Progenitor cell of endocrine pancreas (in vitro differentiated cells): Measurements from ENCODE around the gene MAP3K4. TPM values are rescaled to one million over a fixed set of nuclear protein-coding genes. Genes with fewer than 3 reads are reported as not detected.
A peak's percentile ranks its signal among the peaks of the same experiment; 100 is the strongest.

ENCODE experiments used
- DNase-seq: peaks from one replicate; pipeline ENCODE4 v3.0.0; 2021; ENCODE audit warnings: low spot score; ENCODE audit not compliant: unreplicated experiment
- H3K27ac Mint-ChIP-seq: 2 replicates; pipeline ENCODE4 v1.8.0; 2021; ENCODE audit warnings: mild to moderate bottlenecking, moderate library complexity, mixed read lengths
- H3K27me3 Mint-ChIP-seq: 2 replicates; pipeline ENCODE4 v1.8.0; 2021; ENCODE audit warnings: mixed read lengths
- H3K36me3 Mint-ChIP-seq: 2 replicates; pipeline ENCODE4 v1.8.0; 2022; ENCODE audit warnings: mixed read lengths; ENCODE audit not compliant: insufficient read depth
- H3K4me1 Mint-ChIP-seq: 2 replicates; pipeline ENCODE4 v1.8.0; 2021; ENCODE audit warnings: low read depth, mixed read lengths
- H3K4me3 Mint-ChIP-seq: 2 replicates; pipeline ENCODE4 v1.8.0; 2021; ENCODE audit warnings: low read depth, mild to moderate bottlenecking, moderate library complexity, mixed read lengths
- H3K9me3 Mint-ChIP-seq: 2 replicates; pipeline ENCODE4 v1.8.0; 2021; ENCODE audit warnings: low read depth, mixed read lengths
- CTCF ChIP-seq: fragments of 200-600 bp; sonication (generic); IDR thresholded peaks from one replicate; pipeline ENCODE4 v1.5.0; 2021; ENCODE audit warnings: antibody characterized with exemption, mild to moderate bottlenecking; ENCODE audit not compliant: unreplicated experiment
- total RNA-seq: library from RNA; stranded (reverse); gene quantifications from 2 replicates; pipeline ENCODE4 v1.2.1, GENCODE V29; 2021

The MAP3K4 gene
- total RNA-seq, 1 donor from 2014 or later, result 68.1 TPM

- no peak for TF ChIP-seq CTCF
- no peak overlapping the region for H3K4me3 Mint-ChIP-seq
- no peaks in the 10 kb centered on the region for H3K4me1 Mint-ChIP-seq
- H3K9me3 Mint-ChIP-seq, result peaks cover 11% of the 10 kb centered on the region
- H3K36me3 Mint-ChIP-seq, result peaks cover 22% of the 10 kb centered on the region
- no peak for DNase-seq
- no peak overlapping the region for H3K27ac Mint-ChIP-seq
- no peaks in the 10 kb centered on the region for H3K27me3 Mint-ChIP-seq
Observed at GRCh38 chr6:161153725-161154124, 162.2 kb downstream of the MAP3K4 start.

- H3K4me1 Mint-ChIP-seq, result no peaks in the 10 kb centered on the region
- H3K36me3 Mint-ChIP-seq, result peaks cover 24% of the 10 kb centered on the region
- peak overlapping the region; percentile 21 for H3K27ac Mint-ChIP-seq
- no peak for TF ChIP-seq CTCF
- H3K9me3 Mint-ChIP-seq, result peaks cover 11% of the 10 kb centered on the region
- no peaks in the 10 kb centered on the region for H3K27me3 Mint-ChIP-seq
- DNase-seq, result no peak
- H3K4me3 Mint-ChIP-seq, result no peak overlapping the region
Observed at GRCh38 chr6:161154796-161155335, 163.3 kb downstream of the MAP3K4 start.

- H3K4me3 Mint-ChIP-seq, result no peak overlapping the region
- DNase-seq, result no peak
- no peaks in the 10 kb centered on the region for H3K4me1 Mint-ChIP-seq
- H3K27me3 Mint-ChIP-seq, result no peaks in the 10 kb centered on the region
- peaks cover 41% of the 10 kb centered on the region for H3K36me3 Mint-ChIP-seq
- TF ChIP-seq CTCF, result no peak
- peaks cover 11% of the 10 kb centered on the region for H3K9me3 Mint-ChIP-seq
- no peak overlapping the region for H3K27ac Mint-ChIP-seq
Observed at GRCh38 chr6:161161121-161161520, 169.6 kb downstream of the MAP3K4 start.

- Mint-ChIP-seq H3K27me3 (no peaks in the 10 kb centered on the region), H3K36me3 (peaks cover 35% of the 10 kb centered on the region), H3K4me1 (no peaks in the 10 kb centered on the region), H3K27ac (no peak overlapping the region), H3K9me3 (peaks cover 8% of the 10 kb centered on the region), H3K4me3 (no peak overlapping the region)
- TF ChIP-seq CTCF, result no peak
- no peak for DNase-seq
Observed at GRCh38 chr6:161161889-161162624, 170.5 kb downstream of the MAP3K4 start.

GRCh38 chr6:161162722-161163121, 171.2 kb downstream of the MAP3K4 start:
- H3K27me3 Mint-ChIP-seq, result no peaks in the 10 kb centered on the region
- no peak overlapping the region for H3K4me3 Mint-ChIP-seq
- H3K36me3 Mint-ChIP-seq, result peaks cover 30% of the 10 kb centered on the region
- no peak for DNase-seq
- no peaks in the 10 kb centered on the region for H3K4me1 Mint-ChIP-seq
- H3K9me3 Mint-ChIP-seq, result peaks cover 6% of the 10 kb centered on the region
- no peak for TF ChIP-seq CTCF
- H3K27ac Mint-ChIP-seq, result no peak overlapping the region
